Thyroid gland (tissue), 4 donors: Measurements from ENCODE around the gene RNF175.
"Not testable (repeated sequence)": the region's sequence is repeated elsewhere in the genome, so short reads cannot be mapped to it uniquely, and the experiment has no call there.

Experiments
- POLR2A ChIP-seq, 2 donors: fragments of 450-650 bp; IDR thresholded peaks; one replicate each; pipeline ENCODE4 v1.6.1; 2017; ENCODE audit warnings: antibody characterized with exemption in 2 of 2, mild to moderate bottlenecking in 2 of 2, moderate library complexity in 1 of 2
- TF ChIP-seq, protein P1 (sequence below), 6 experiments: fragments of 200-600 bp in 3 of 6; fragments of 450-650 bp in 3 of 6; sonication (generic) in 3 of 6; IDR thresholded peaks; one replicate each; pipeline ENCODE4 v1.5.1; 2016 to 2019; ENCODE audit warnings: antibody characterized with exemption in 6 of 6, mild to moderate bottlenecking in 2 of 6, inconsistent platforms in 1 of 6, moderate library complexity in 1 of 6

DNA sequence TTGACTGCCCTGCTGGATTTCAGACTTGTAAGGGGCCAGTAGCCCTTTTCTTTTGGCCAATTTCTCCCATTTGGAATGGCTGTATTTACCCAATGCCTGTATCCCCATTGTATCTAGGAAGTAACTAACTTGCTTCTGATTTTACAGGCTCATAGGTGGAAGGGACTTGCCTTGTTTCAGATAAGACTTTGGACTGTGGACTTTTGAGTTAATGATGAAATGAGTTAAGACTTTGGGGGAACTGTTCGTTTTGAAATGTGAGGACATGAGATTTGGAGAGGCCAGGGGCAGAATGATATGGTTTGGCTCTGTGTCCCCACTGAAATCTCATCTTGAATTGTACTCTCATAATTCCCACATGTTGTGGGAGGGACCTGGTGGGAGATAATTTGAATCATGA, 93.3 kb downstream of the RNF175 start:
- TF ChIP-seq, protein P1, sequence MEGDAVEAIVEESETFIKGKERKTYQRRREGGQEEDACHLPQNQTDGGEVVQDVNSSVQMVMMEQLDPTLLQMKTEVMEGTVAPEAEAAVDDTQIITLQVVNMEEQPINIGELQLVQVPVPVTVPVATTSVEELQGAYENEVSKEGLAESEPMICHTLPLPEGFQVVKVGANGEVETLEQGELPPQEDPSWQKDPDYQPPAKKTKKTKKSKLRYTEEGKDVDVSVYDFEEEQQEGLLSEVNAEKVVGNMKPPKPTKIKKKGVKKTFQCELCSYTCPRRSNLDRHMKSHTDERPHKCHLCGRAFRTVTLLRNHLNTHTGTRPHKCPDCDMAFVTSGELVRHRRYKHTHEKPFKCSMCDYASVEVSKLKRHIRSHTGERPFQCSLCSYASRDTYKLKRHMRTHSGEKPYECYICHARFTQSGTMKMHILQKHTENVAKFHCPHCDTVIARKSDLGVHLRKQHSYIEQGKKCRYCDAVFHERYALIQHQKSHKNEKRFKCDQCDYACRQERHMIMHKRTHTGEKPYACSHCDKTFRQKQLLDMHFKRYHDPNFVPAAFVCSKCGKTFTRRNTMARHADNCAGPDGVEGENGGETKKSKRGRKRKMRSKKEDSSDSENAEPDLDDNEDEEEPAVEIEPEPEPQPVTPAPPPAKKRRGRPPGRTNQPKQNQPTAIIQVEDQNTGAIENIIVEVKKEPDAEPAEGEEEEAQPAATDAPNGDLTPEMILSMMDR (IDR thresholded peaks at IDR 0.05), result not testable (repeated sequence)
- not testable (repeated sequence) for TF ChIP-seq POLR2A (IDR thresholded peaks at IDR 0.05)
